GM18517 (cell line): ENCODE data around the gene ZNF516.

ENCODE experiments used
- ATAC-seq: cut with Tn5 transposase; IDR thresholded peaks from one replicate; pipeline ENCODE4 v1.9.1; 2021; ENCODE audit warnings: mild to moderate bottlenecking, moderate library complexity; ENCODE audit not compliant: unreplicated experiment

Gene ZNF516

GRCh38 chr18:76514573-76514972 is 19.5 kb upstream of the ZNF516 start:
- no peak for ATAC-seq

GRCh38 chr18:76507830-76508385 is 12.9 kb upstream of the ZNF516 start:
- ATAC-seq, result no peak

- no peak for ATAC-seq
Observed at GRCh38 chr18:76506974-76507764, 12.1 kb upstream of the ZNF516 start.

GRCh38 chr18:76506395-76506794 is 11.4 kb upstream of the ZNF516 start:
- ATAC-seq, result no peak

- ATAC-seq, result no peak
Observed at GRCh38 chr18:76505614-76506013, 10.6 kb upstream of the ZNF516 start.

GRCh38 chr18:76504749-76505148 is 9.7 kb upstream of the ZNF516 start:
- no peak for ATAC-seq

- no peak for ATAC-seq
Observed at GRCh38 chr18:76503649-76504386, 8.8 kb upstream of the ZNF516 start.

GRCh38 chr18:76502551-76502950 is 7.5 kb upstream of the ZNF516 start:
- no peak for ATAC-seq

- peak; percentile 99 for ATAC-seq
Observed at GRCh38 chr18:76499637-76500340, 4.7 kb upstream of the ZNF516 start.

- ATAC-seq, result no peak
Observed at GRCh38 chr18:76499021-76499420, 4.0 kb upstream of the ZNF516 start.

- ATAC-seq, result no peak
Observed at GRCh38 chr18:76498064-76498463, 3.0 kb upstream of the ZNF516 start.

- no peak for ATAC-seq
Observed at GRCh38 chr18:76497021-76497420, 2.0 kb upstream of the ZNF516 start.

- ATAC-seq, result no peak
Observed at GRCh38 chr18:76496194-76496890, 1.3 kb upstream of the ZNF516 start.

- no peak for ATAC-seq
Observed at GRCh38 chr18:76495435-76496193, 572 bp upstream of the ZNF516 start.

GRCh38 chr18:76494231-76495005 is 624 bp downstream of the ZNF516 start:
- no peak for ATAC-seq

- peak; percentile 26 for ATAC-seq
Observed at GRCh38 chr18:76493213-76494161, 1.6 kb downstream of the ZNF516 start.

GRCh38 chr18:76492669-76493212 is 2.3 kb downstream of the ZNF516 start:
- peak; percentile 82 for ATAC-seq
